Measurements from ENCODE around the gene GPT2.

- TF ChIP-seq CTCF (IDR thresholded peaks at IDR 0.05) (no peak), POLR2A (IDR thresholded peaks at IDR 0.05) (no peak), POLR2AphosphoS5 (IDR thresholded peaks at IDR 0.05) (no peak)
These were observed 22.3 kb downstream of the GPT2 start for GRCh38 chr16:46906360-46907060.
